Measurements from ENCODE around the gene RFNG. TPM values are rescaled to one million over a fixed set of nuclear protein-coding genes. Genes with fewer than 3 reads are reported as not detected.

Gene RFNG
- total RNA-seq, 4 donors from 2014 or later = 36.0 to 49.0 (median 38.3) TPM

DNA sequence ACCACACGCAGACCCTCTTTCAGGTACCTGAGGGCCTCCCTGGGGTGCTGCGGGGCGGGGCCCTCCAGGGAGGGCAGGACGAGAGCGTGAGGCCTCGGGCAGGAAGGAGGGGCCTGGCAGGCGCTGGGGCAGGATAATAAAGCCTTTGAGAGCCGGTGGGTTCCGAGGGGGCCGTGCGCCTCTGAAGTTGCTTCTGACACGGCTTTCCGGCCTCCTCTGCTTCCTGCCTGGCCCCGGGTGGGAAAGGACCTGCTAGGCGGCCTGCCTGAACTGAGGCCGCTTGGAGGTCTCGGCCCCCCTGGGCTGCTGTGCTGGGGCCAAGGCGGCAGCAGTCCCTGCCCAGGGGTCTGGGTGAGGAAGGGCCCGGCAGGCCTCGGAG lies 39.4 kb downstream of the RFNG start:
- Histone ChIP-seq H3K4me1 (no peaks in the 10 kb centered on the region), H3K27me3 (no peaks in the 10 kb centered on the region), H3K27ac (no peak overlapping the region), H3K9me3 (no peaks in the 10 kb centered on the region), H3K4me3 (replicated peaks in 1 of 3) (no peak overlapping the region), H3K36me3 (no peaks in the 10 kb centered on the region)
- no peak for DNase-seq
- intact Hi-C loops (cut with DNase I) = no loop called here
- no peak for TF ChIP-seq POLR2A (IDR thresholded peaks at IDR 0.05)
- TF ChIP-seq CTCF (IDR thresholded peaks at IDR 0.05) = no peak
- 84% methylated on average over 9 of the region's 20 CpGs; no CpG with 5 or more reads in 1 of the 2 donors for WGBS, 2 donors

DNA sequence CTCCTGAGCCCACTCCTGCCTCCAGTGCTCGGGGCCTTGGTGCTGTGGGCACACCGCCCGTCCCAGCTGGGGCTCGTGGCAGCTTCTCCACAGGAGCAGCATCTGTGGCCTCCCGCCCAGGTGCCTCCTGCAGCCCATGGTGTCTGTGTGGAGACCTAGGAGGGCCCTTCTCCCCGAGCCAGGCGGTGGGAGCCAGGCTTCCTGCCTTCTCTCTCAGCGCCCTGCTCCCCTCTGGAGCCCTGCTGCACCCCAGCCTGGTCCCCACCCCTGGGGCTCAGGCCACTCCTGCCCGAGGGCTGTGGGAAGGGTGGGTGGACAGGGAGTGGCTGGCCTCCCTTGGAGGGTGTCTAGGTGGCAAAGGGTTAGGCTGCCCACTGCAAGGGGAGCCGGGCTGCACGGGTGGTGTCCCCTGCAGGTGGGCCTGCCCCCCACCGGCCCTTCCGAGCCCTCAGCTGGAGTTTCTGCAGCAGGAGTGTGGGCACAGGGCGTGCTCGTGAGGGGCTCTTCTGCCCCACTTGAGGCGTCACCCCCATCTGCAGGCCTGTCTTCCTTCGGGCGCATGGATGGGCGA lies 39.9 kb downstream of the RFNG start:
- no peaks in the 10 kb centered on the region for H3K27me3 ChIP-seq
- H3K4me3 ChIP-seq (replicated peaks in 1 of 3) = no peak overlapping the region
- no peaks in the 10 kb centered on the region for H3K36me3 ChIP-seq
- no peaks in the 10 kb centered on the region for H3K9me3 ChIP-seq
- WGBS, 2 donors = 97% methylated on average over 11 to 13 of the region's 19 CpGs
- H3K4me1 ChIP-seq = no peaks in the 10 kb centered on the region
- no peak for TF ChIP-seq POLR2A (IDR thresholded peaks at IDR 0.05)
- no peak for TF ChIP-seq CTCF (IDR thresholded peaks at IDR 0.05)
- intact Hi-C loops (cut with DNase I) = no loop called here
- no peak overlapping the region for H3K27ac ChIP-seq
- DNase-seq = no peak

DNA sequence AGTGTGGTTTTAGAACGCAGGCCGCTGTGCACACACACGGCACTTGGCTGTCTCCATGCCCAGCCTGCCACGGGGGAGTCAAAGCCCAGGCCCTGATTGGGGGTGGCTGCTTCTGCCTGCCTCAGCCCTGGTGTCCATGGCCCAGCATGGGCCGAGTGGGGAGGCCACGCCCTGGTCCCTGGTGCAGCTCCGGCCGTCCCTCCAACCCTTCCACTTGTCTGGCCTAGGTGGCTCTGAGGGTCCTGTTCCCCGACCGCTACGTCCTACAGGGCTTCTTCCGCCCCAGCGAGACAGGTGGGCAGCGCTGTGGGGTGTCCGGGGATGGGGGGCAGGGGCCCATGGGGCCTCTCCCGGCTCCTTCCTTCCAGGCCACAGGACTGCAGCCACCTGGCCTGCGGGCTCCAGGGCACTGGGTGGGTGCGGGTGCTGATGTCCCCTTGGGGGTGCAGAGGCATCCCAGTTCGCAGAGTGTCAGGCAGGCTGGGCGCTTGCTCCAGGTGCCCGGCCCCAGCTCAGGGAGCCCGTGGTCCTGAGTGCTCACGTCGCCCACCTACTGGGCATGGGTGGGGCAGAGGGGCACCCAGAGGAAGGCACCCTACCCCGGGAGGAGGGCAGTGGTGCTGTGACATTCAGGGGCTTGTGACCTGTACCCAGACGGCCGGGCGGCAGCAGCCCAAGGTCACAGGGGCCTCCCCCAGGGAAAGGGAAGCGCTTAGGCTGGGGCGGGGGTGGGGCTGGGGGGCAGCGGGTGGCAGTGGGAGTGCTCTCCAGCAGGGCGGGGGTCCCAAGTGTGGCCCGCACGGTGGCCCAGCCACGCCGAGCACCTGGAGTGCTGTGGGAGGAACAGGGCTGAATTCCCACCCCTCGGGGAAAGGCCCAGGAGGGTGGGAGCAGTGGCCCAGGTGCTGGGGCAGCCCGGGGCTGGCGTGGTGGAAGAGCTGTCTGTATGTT lies 40.8 kb downstream of the RFNG start:
- Histone ChIP-seq H3K4me1 (no peaks in the 10 kb centered on the region), H3K4me3 (replicated peaks in 1 of 3) (no peak overlapping the region), H3K9me3 (no peaks in the 10 kb centered on the region), H3K27me3 (no peaks in the 10 kb centered on the region), H3K36me3 (no peaks in the 10 kb centered on the region), H3K27ac (no peak overlapping the region)
- no peak for DNase-seq
- intact Hi-C loops (cut with DNase I) = no loop called here
- no peak for TF ChIP-seq CTCF (IDR thresholded peaks at IDR 0.05)
- no peak for TF ChIP-seq POLR2A (IDR thresholded peaks at IDR 0.05)
- WGBS, 2 donors = 89 to 95% methylated on average over 14 to 18 of the region's 39 CpGs

DNA sequence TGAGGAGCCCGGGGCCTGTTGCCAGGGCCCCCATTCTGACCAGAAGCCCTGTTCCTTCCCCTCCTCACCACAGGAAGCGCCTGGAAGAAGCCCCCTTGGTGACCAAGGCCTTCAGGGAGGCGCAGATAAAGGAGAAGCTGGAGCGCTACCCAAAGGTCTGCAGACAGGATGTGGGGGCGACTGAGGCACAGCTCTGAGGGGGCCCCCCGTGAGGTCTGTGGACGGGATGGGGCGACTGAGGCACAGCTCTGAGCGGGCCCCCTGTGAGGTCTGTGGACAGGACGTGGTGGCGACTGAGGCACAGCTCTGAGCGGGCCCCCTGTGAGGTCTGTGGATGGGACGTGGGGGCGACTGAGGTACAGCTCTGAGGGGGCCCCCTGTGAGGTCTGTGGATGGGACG lies 42.2 kb downstream of the RFNG start:
- H3K4me3 ChIP-seq (replicated peaks in 1 of 3) = no peak overlapping the region
- no peak overlapping the region for H3K27ac ChIP-seq
- TF ChIP-seq POLR2A (IDR thresholded peaks at IDR 0.05) (no peak), CTCF (IDR thresholded peaks at IDR 0.05) (no peak)
- peaks cover 0 to 3% of the 10 kb centered on the region in 2 donors for H3K4me1 ChIP-seq
- no peaks in the 10 kb centered on the region for H3K9me3 ChIP-seq
- DNase-seq = no peak
- intact Hi-C loops (cut with DNase I) = no loop called here
- WGBS, 2 donors = 82 to 89% methylated on average over 13 to 15 of the region's 15 CpGs
- H3K27me3 ChIP-seq = no peaks in the 10 kb centered on the region
- no peaks in the 10 kb centered on the region for H3K36me3 ChIP-seq

DNA sequence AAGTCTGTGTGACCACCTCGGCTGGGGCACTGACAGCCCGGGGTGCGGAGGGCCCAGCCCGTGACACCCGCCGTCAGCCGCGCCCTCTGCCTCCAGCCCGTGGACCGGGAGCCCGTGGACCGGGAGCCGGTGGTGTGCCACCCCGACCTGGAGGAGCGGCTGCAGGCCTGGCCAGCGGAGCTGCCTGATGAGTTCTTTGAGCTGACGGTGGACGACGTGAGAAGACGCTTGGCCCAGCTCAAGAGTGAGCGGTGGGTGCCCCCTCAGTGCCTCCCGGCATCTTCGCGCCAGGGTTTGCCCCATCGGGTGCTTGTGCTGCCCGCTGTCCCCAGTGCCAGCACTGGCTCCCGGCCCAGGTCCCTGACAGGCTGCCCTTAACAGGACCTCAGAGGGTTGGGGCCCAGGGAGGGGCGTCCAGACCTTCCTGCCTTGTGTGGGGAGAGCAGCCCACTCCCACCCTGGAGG lies 42.6 kb downstream of the RFNG start:
- Histone ChIP-seq H3K36me3 (no peaks in the 10 kb centered on the region), H3K4me1 (peaks cover 0 to 7% of the 10 kb centered on the region in 2 donors), H3K4me3 (replicated peaks in 1 of 3) (no peak overlapping the region), H3K27ac (no peak overlapping the region), H3K9me3 (no peaks in the 10 kb centered on the region), H3K27me3 (no peaks in the 10 kb centered on the region)
- TF ChIP-seq POLR2A (IDR thresholded peaks at IDR 0.05) (no peak), CTCF (IDR thresholded peaks at IDR 0.05) (no peak)
- no peak for DNase-seq
- WGBS, 2 donors = 93% methylated on average over 18 of the region's 28 CpGs; no CpG with 5 or more reads in 1 of the 2 donors
- intact Hi-C loops (cut with DNase I) = no loop called here

Measured in thyroid gland (tissue), 4 donors.